T-cell (primary cell): Measurements from ENCODE around the gene TMEM219. TPM values are rescaled to one million over a fixed set of nuclear protein-coding genes. Genes with fewer than 3 reads are reported as not detected.

Experiments used
- ATAC-seq, 4 experiments: fragments of 200-7000 bp in 3 of 4; fragments of 150-1000 bp in 1 of 4; cut with Tn5 transposase; replicated peaks in 1 of 4; 1 replicate in 3 of 4; 2 replicates in 1 of 4; pipeline ENCODE4 v1.10.0; 2021; ENCODE audit warnings: moderate library complexity in 3 of 4, mild to moderate bottlenecking in 2 of 4, moderate number of reproducible peaks in 1 of 4
- CTCF ChIA-PET, 2 donors: fragments of 300-600 bp; sonication (Branson Sonifier 250); formaldehyde crosslinking; loops; one replicate each; lab custom pipeline; 2022; ENCODE audit warnings: antibody characterized with exemption in 2 of 2; lab: Charles Lee
- POLR2A ChIA-PET, 2 donors: fragments of 300-600 bp; sonication (Branson Sonifier 250); formaldehyde crosslinking; loops; one replicate each; lab custom pipeline; 2022; ENCODE audit warnings: antibody characterized with exemption in 2 of 2; lab: Charles Lee
- DNase-seq, 35 experiments: peaks; one replicate each; pipeline versions ENCODE4 v3.0.0 to v3.0.0-alpha.2; 2013 to 2023
- H3K27ac ChIP-seq: one replicate; pipeline ENCODE4 v1.5.1; 2013; ENCODE audit warnings: low read length
- H3K27me3 ChIP-seq, 2 experiments: replicated peaks in 1 of 2; 1 replicate in 1 of 2; 2 replicates in 1 of 2; pipeline versions ENCODE4 v1.6.1 to v1.7.0; 2013; ENCODE audit warnings: low read length in 1 of 2, mixed read lengths in 1 of 2; ENCODE audit not compliant: control insufficient read depth in 2 of 2, insufficient read depth in 2 of 2; ENCODE audit errors: extremely low read depth in 1 of 2
- H3K36me3 ChIP-seq, 2 donors: 1 replicate in 1 of 2; 2 replicates in 1 of 2; pipeline versions ENCODE4 v1.6.1 to v1.7.0; 2013; ENCODE audit warnings: low read length in 1 of 2; ENCODE audit not compliant: control insufficient read depth in 2 of 2, insufficient read depth in 1 of 2; ENCODE audit errors: extremely low read depth in 1 of 2
- H3K4me1 ChIP-seq, 2 experiments: 1 replicate in 1 of 2; 2 replicates in 1 of 2; pipeline versions ENCODE4 v1.6.1 to v1.7.0; 2013; ENCODE audit warnings: low read length in 2 of 2, mixed read lengths in 1 of 2; ENCODE audit not compliant: insufficient read depth in 2 of 2, control insufficient read depth in 1 of 2; ENCODE audit errors: extremely low read depth in 1 of 2
- H3K4me3 ChIP-seq, 2 donors: 1 replicate in 1 of 2; 2 replicates in 1 of 2; pipeline versions ENCODE4 v1.5.1 to v1.7.0; 2013; ENCODE audit warnings: mild to moderate bottlenecking in 2 of 2, low read length in 1 of 2, moderate library complexity in 1 of 2; ENCODE audit not compliant: control insufficient read depth in 1 of 2; ENCODE audit errors: extremely low read depth in 1 of 2
- H3K9me3 ChIP-seq: 2 replicates; pipeline ENCODE4 v1.7.0; 2013
- H3K27ac Mint-ChIP-seq, 2 donors: one replicate each; pipeline ENCODE4 v1.8.0; 2020 to 2021; ENCODE audit warnings: mild to moderate bottlenecking in 2 of 2, mixed read lengths in 2 of 2
- H3K27me3 Mint-ChIP-seq, 2 donors: one replicate each; pipeline ENCODE4 v1.8.0; 2021 to 2022; ENCODE audit warnings: mixed read lengths in 2 of 2
- H3K36me3 Mint-ChIP-seq: one replicate; pipeline ENCODE4 v1.8.0; 2021; ENCODE audit warnings: mixed read lengths
- H3K4me1 Mint-ChIP-seq, 3 donors: one replicate each; pipeline ENCODE4 v1.8.0; 2020 to 2022; ENCODE audit warnings: mixed read lengths in 3 of 3, mild to moderate bottlenecking in 1 of 3
- H3K4me3 Mint-ChIP-seq, 3 donors: one replicate each; pipeline ENCODE4 v1.8.0; 2020 to 2022; ENCODE audit warnings: mild to moderate bottlenecking in 3 of 3, mixed read lengths in 3 of 3, moderate library complexity in 3 of 3
- H3K9me3 Mint-ChIP-seq, 3 donors: one replicate each; pipeline ENCODE4 v1.8.0; 2020 to 2022; ENCODE audit warnings: mixed read lengths in 3 of 3
- WGBS: methylation state at CpG from one replicate; pipeline ENCODE4 v1.1.5; 2013; ENCODE audit warnings: missing lambda C conversion rate; ENCODE audit not compliant: insufficient coverage; 5-methylcytosine and 5-hydroxymethylcytosine counted together
- total RNA-seq, 35 experiments: library from RNA in 6 of 35; stranded (reverse) in 6 of 35; fragments of 120-200 nt in 1 of 35; gene quantifications; one replicate each; pipeline versions ENCODE4 v1.2.1 to v1.2.4 and lab custom pipeline; 2013 to 2026

Gene TMEM219
- total RNA-seq, 5 donors from 2014 or later (not counting 1 experiment from before 2014, with no cell fraction given), result 66.7 to 93.9 (median 80.4) TPM

GRCh38 chr16:30003670-30004423, 42.0 kb downstream of the TMEM219 start:
- Histone ChIP-seq H3K4me1 (peaks cover 0 to 13% of the 10 kb centered on the region in 2 experiments), H3K9me3 (no peaks in the 10 kb centered on the region), H3K4me3 (no peak overlapping the region), H3K36me3 (peaks cover 12 to 33% of the 10 kb centered on the region in 2 donors), H3K27ac (no peak overlapping the region), H3K27me3 (peaks cover 0 to 11% of the 10 kb centered on the region in 2 experiments)
- DNase-seq, result no peak
- ChIA-PET POLR2A (no interaction called here), CTCF (interaction anchor here in 1 of 2 donors (0.9 kb wide), 1 partner anchor 32 kb away, joined by 4 read pairs; no protein-coding TSS in a partner anchor)
- no peak overlapping the region for H3K4me3 Mint-ChIP-seq
- H3K36me3 Mint-ChIP-seq, result peaks cover 12% of the 10 kb centered on the region
- ATAC-seq, result no peak
- peak overlapping the region in 1 of 2 donors; percentile 39 for H3K27ac Mint-ChIP-seq
- H3K27me3 Mint-ChIP-seq, result peaks cover 0 to 7% of the 10 kb centered on the region in 2 donors
- H3K4me1 Mint-ChIP-seq, result peaks cover 9 to 17% (median 11%) of the 10 kb centered on the region in 3 donors
- WGBS, result 95% methylated on average over 10 of the region's 17 CpGs
- no peaks in the 10 kb centered on the region for H3K9me3 Mint-ChIP-seq

- Histone ChIP-seq H3K36me3 (peaks cover 7 to 31% of the 10 kb centered on the region in 2 donors), H3K4me3 (no peak overlapping the region), H3K4me1 (peaks cover 0 to 13% of the 10 kb centered on the region in 2 experiments), H3K9me3 (no peaks in the 10 kb centered on the region), H3K27me3 (peaks cover 0 to 16% of the 10 kb centered on the region in 2 experiments), H3K27ac (no peak overlapping the region)
- no peak overlapping the region for H3K4me3 Mint-ChIP-seq
- peaks cover 11% of the 10 kb centered on the region for H3K36me3 Mint-ChIP-seq
- ChIA-PET CTCF (interaction anchor here (0.7 to 0.9 kb wide), 2 partner anchors 33 to 1213 kb away, joined by 4 to 6 read pairs; no protein-coding TSS in a partner anchor), POLR2A (no interaction called here)
- H3K9me3 Mint-ChIP-seq, result no peaks in the 10 kb centered on the region
- DNase-seq, result no peak
- peaks cover 0 to 10% of the 10 kb centered on the region in 2 donors for H3K27me3 Mint-ChIP-seq
- H3K27ac Mint-ChIP-seq, result no peak overlapping the region
- H3K4me1 Mint-ChIP-seq, result peaks cover 6 to 13% (median 7%) of the 10 kb centered on the region in 3 donors
- ATAC-seq, result no peak
- 91% methylated on average over 15 of the region's 19 CpGs for WGBS
Observed at GRCh38 chr16:30004424-30004776, 42.5 kb downstream of the TMEM219 start.

- H3K36me3 Mint-ChIP-seq, result peaks cover 7% of the 10 kb centered on the region
- POLR2A ChIA-PET, result no interaction called here
Observed at GRCh38 chr16:30004811-30005242, 42.9 kb downstream of the TMEM219 start.

GRCh38 chr16:30005341-30006094, 43.6 kb downstream of the TMEM219 start:
- H3K4me3 Mint-ChIP-seq, result no peak overlapping the region
- H3K36me3 Mint-ChIP-seq, result peaks cover 7% of the 10 kb centered on the region
- ChIA-PET CTCF (no interaction called here), POLR2A (no interaction called here)
- DNase-seq (peak in 22 of 35 experiments; percentile 22 to 67 (median 33)), ATAC-seq (peak; percentile 44 to 77 (median 64))
- Histone ChIP-seq H3K4me3 (no peak overlapping the region), H3K27ac (no peak overlapping the region), H3K36me3 (peaks cover 7 to 23% of the 10 kb centered on the region in 2 donors), H3K4me1 (peaks cover 2 to 21% of the 10 kb centered on the region in 2 experiments), H3K27me3 (peaks cover 3 to 27% of the 10 kb centered on the region in 2 experiments), H3K9me3 (no peaks in the 10 kb centered on the region)
- H3K4me1 Mint-ChIP-seq, result peaks cover 8 to 10% (median 9%) of the 10 kb centered on the region in 3 donors
- no peaks in the 10 kb centered on the region for H3K9me3 Mint-ChIP-seq
- 82% methylated on average over 29 of the region's 35 CpGs for WGBS
- H3K27ac Mint-ChIP-seq, result no peak overlapping the region
- H3K27me3 Mint-ChIP-seq, result peaks cover 0 to 19% of the 10 kb centered on the region in 2 donors

More at GRCh38 chr16:30004811-30005242, 42.9 kb downstream of the TMEM219 start:
- peaks cover 0 to 13% of the 10 kb centered on the region in 2 donors for H3K27me3 Mint-ChIP-seq
- no peaks in the 10 kb centered on the region for H3K9me3 Mint-ChIP-seq
- H3K4me1 Mint-ChIP-seq, result peaks cover 4 to 8% (median 5%) of the 10 kb centered on the region in 3 donors
- Histone ChIP-seq H3K27me3 (peaks cover 0 to 20% of the 10 kb centered on the region in 2 experiments), H3K9me3 (no peaks in the 10 kb centered on the region), H3K36me3 (peaks cover 7 to 26% of the 10 kb centered on the region in 2 donors), H3K4me3 (no peak overlapping the region), H3K27ac (no peak overlapping the region), H3K4me1 (peaks cover 0 to 14% of the 10 kb centered on the region in 2 experiments)
- no peak overlapping the region for H3K4me3 Mint-ChIP-seq
- H3K27ac Mint-ChIP-seq, result no peak overlapping the region
- ATAC-seq (peak in 2 of 4 experiments; percentile 6 to 43), DNase-seq (no peak)
- WGBS, result no CpG with 5 or more reads among the region's 11 CpGs
- CTCF ChIA-PET, result interaction anchor here in 1 of 2 donors (0.7 kb wide), 1 partner anchor 1213 kb away, joined by 6 read pairs; no protein-coding TSS in a partner anchor

- H3K4me3 Mint-ChIP-seq, result no peak overlapping the region
- no peak for ATAC-seq
- H3K36me3 Mint-ChIP-seq, result peaks cover 7% of the 10 kb centered on the region
- no peak overlapping the region for H3K4me3 ChIP-seq
- ChIA-PET CTCF (no interaction called here), POLR2A (no interaction called here)
- H3K27me3 Mint-ChIP-seq, result peaks cover 0 to 20% of the 10 kb centered on the region in 2 donors
- DNase-seq, result no peak
- no peaks in the 10 kb centered on the region for H3K9me3 Mint-ChIP-seq
- 97% methylated on average over 18 of the region's 18 CpGs for WGBS
- peaks cover 4 to 31% of the 10 kb centered on the region in 2 experiments for H3K27me3 ChIP-seq
- H3K4me1 Mint-ChIP-seq, result peaks cover 8 to 11% (median 10%) of the 10 kb centered on the region in 3 donors
- H3K27ac Mint-ChIP-seq, result no peak overlapping the region
- H3K4me1 ChIP-seq, result peaks cover 3 to 24% of the 10 kb centered on the region in 2 experiments
- H3K27ac ChIP-seq, result no peak overlapping the region
- H3K9me3 ChIP-seq, result no peaks in the 10 kb centered on the region
- H3K36me3 ChIP-seq, result peaks cover 7 to 17% of the 10 kb centered on the region in 2 donors
Observed at GRCh38 chr16:30006095-30006473, 44.2 kb downstream of the TMEM219 start.
